NCI-H1092 treated with DMSO at 0.1 percent for 48 hours (cell line): ENCODE data around the gene GLTP.
"Not testable (repeated sequence)": the region's sequence is repeated elsewhere in the genome, so short reads cannot be mapped to it uniquely, and the experiment has no call there.

Experiments
- DNase-seq: peaks from one replicate; lab custom pipeline; 2025; lab: John Stamatoyannopoulos, UW

Gene GLTP

GRCh38 chr12:109902891-109903418, 22.6 kb upstream of the GLTP start:
- no peak for DNase-seq

GRCh38 chr12:109900752-109901580, 20.6 kb upstream of the GLTP start:
- DNase-seq = peak; percentile 7

GRCh38 chr12:109899783-109900751, 19.7 kb upstream of the GLTP start, which contains the start of gene TCHP:
Gene TCHP, plus strand, starts transcription at chr12:109900274. Its CDS starts 2,753 bp downstream, at chr12:109903027.
- DNase-seq = peak; percentile 41

- not testable (repeated sequence) for DNase-seq
Measured at GRCh38 chr12:109899345-109899744, 19.0 kb upstream of the GLTP start.

GRCh38 chr12:109897029-109897428, 16.7 kb upstream of the GLTP start:
- no peak for DNase-seq

DNA sequence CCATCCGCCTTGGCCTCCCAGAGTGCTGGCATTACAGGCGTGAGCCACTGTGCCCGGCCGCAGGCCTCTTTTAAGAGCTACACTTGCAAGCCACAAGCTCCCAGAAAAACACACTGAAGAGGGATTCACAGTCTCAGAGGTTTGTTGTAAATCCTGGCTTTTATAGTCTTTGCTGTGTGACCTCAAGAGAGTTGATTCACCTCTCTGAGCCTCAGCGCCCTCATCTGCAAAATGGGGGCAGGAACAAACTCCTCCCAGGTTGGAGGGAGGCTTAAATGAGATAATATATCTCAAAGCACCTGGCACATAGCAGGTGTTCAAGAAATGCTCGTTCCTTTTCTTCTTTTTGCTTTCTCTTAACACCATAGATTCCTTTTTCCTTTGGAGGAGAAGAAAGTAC, 15.8 kb upstream of the GLTP start:
- DNase-seq = no peak

- no peak for DNase-seq
Measured at GRCh38 chr12:109894939-109895338, 14.6 kb upstream of the GLTP start.

GRCh38 chr12:109893261-109893995, 13.1 kb upstream of the GLTP start:
- no peak for DNase-seq

DNA sequence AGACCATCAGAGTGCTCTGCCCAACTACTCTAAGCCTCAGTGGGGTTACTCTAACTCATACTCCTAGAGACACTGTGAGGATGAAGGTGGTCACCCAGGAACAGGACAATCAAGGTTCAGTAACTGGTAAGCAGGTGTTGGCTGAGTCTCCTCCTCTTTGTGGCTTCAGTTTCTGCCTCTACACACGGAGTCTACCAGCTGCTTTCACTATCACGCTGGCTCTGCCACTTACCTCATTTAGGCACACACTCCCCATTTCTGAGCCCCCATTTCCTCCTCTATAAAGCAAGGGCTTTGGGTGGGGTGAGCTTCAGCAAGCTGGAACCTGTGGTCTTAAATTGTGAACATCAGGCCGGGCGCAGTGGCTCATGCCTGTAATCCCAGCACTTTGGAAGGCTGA, 12.4 kb upstream of the GLTP start:
- no peak for DNase-seq

DNA sequence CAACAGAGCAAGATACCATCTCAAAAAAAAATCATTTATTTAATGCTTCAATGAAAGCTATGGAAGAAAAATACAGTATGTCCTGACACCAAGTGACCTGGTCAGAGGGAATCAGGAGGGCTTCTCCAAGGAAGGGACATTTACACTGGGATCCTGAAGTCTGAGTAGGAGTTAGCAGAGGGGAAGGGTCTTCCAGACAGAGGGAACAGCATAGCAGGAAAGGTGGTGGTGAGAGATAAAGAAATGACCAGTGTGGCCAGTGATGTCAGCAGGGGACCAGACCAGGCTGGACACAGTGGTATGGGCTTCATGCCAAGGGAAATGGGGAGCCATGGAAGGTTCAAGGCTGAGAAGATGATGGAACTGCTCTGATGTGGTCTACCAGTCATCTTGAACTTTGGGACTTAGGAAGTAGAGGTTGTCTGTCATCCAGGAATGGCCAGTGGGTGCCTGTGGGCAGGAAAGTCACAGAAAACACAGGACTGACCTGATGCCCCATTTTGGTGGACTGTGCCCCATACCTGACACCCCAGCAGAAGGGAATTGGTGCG, 11.9 kb upstream of the GLTP start:
- no peak for DNase-seq

- DNase-seq = not testable (repeated sequence)
Measured at GRCh38 chr12:109891731-109892130, 11.4 kb upstream of the GLTP start.

- DNase-seq = no peak
Measured at GRCh38 chr12:109890620-109891170, 10.4 kb upstream of the GLTP start.

- no peak for DNase-seq
Measured at GRCh38 chr12:109888179-109889020, 8.1 kb upstream of the GLTP start.

- DNase-seq = no peak
Measured at GRCh38 chr12:109885616-109886015, 5.3 kb upstream of the GLTP start.

- no peak for DNase-seq
Measured at GRCh38 chr12:109883461-109883860, 3.1 kb upstream of the GLTP start.

GRCh38 chr12:109881752-109882151, 1.4 kb upstream of the GLTP start:
- no peak for DNase-seq

DNA sequence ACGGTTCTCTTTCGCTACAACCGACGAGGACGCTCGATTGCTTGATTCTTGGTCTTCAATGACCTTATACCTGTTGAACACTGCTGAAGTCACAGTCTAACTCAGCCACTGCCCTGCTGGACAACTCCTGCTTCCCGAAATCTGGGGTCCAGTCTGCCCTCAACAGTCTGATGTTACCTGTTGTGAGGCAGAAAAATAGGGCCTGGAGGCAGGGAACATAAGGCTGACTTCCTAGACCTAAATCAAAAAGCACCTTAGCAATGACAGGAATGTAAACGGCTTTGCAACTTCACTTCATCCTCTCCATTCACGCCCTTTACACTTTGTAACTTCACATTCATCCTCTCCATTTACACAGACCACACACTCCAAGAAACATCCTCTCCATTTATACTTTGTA, 597 bp upstream of the GLTP start:
- DNase-seq = no peak

DNA sequence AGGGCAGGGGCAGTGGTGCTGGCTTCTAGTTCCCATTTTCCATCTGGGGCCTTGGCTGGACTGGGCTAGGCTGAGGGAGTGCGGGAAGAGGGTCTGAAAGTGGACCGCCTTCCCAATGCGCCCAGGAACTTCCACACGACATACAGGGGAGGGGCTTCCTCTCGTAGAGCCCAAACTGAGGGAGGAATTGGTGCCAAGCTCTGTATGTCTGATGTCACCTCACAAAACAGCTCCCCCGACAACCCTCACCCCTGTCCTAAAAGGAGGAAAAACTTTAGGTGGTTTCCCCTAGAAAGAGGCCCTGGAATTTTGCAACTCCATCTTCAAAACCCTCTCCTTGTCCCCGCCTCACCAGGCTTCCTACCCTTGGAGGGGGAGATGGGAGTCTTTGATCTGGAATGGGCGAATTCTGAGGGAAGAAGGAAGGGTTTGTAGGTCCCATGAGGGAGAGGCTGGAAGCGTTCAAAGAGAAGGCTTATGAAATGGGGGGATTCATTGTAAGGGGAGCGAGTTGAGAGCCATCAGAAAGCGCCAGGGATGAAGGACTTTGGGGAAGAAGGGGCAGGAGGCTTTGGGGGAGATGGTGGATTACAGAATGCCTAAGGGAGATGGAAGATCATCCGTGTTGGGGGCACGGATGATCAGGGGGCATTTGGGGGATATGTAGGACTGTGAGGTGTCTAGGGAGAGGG, 844 bp downstream of the GLTP start:
- DNase-seq = no peak

DNA sequence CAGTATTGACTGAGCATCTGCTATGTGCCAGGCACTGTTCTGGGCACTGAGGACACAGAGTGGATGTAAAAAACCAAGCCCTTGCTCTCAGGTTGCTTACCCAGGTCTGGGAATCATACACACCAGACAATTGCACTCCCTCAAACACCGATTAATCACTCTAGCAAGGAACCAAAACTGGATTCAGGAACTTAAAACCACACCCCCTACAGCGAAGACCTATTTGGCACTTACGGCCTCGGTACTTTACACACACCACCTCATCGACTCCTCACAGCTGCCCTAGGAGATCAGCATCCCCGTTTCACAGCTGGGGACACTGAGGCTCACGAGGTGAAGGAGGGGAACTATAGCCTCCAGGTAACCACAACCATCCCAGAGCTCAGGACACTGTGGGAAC, 1.6 kb downstream of the GLTP start:
- DNase-seq = no peak

GRCh38 chr12:109878247-109878625, 2.1 kb downstream of the GLTP start:
- DNase-seq = no peak
